Motor neuron (in vitro differentiated cells): ENCODE results near the gene GRIK4. TPM values are rescaled to one million over a fixed set of nuclear protein-coding genes. Genes with fewer than 3 reads are reported as not detected.

ENCODE experiments used
- ATAC-seq, 8 experiments: fragments of 200-7000 bp; cut with Tn5 transposase; replicated peaks in 6 of 8; 2 replicates each; pipeline ENCODE4 v1.8.0; 2021; ENCODE audit warnings: mild to moderate bottlenecking in 8 of 8, moderate library complexity in 8 of 8
- H3K27ac ChIP-seq, 2 donors: fragments of 250-450 bp; sonication (Bioruptor Pico); 2 replicates each; pipeline ENCODE4 v1.9.0; 2021; ENCODE audit warnings: antibody characterized with exemption in 2 of 2, mild to moderate bottlenecking in 2 of 2, moderate library complexity in 1 of 2
- H3K4me1 ChIP-seq, 2 donors: fragments of 250-450 bp; sonication (Bioruptor Pico); replicated peaks in 1 of 2; 2 replicates each; pipeline ENCODE4 v1.6.1; 2021; ENCODE audit warnings: antibody characterized with exemption in 2 of 2, mild to moderate bottlenecking in 2 of 2, moderate library complexity in 1 of 2
- H3K4me3 ChIP-seq, 5 donors: fragments of 250-450 bp; sonication (Bioruptor Pico); 2 replicates each; pipeline ENCODE4 v1.9.0; 2021; ENCODE audit warnings: antibody characterized with exemption in 5 of 5, mild to moderate bottlenecking in 5 of 5, moderate library complexity in 4 of 5
- WGBS, 10 experiments: fragments of 450-650 bp; shearing (Covaris generic); methylation state at CpG; one replicate each; pipeline ENCODE4 v1.0.0; 2022; 5-methylcytosine and 5-hydroxymethylcytosine counted together
- in situ Hi-C, 9 experiments: fragments of 400-800 bp; cut with MboI; loops; one replicate each; pipeline ENCODE4 v1.15.0; 2021; ENCODE audit warnings: low sequenced_read_pairs in 9 of 9, low pct_unique_long_range_greater_than_20kb in 2 of 9; ENCODE audit not compliant: unreplicated experiment in 9 of 9
- total RNA-seq, 8 experiments: library from RNA; unstranded; fragments of 300-600 nt; gene quantifications; 2 replicates each; pipeline versions ENCODE4 v1.2.3 to v1.2.4, GENCODE V29; 2022

GRIK4 gene
- total RNA-seq, 8 experiments from 2014 or later, result 0.75 to 11.1 (median 1.7) TPM

DNA sequence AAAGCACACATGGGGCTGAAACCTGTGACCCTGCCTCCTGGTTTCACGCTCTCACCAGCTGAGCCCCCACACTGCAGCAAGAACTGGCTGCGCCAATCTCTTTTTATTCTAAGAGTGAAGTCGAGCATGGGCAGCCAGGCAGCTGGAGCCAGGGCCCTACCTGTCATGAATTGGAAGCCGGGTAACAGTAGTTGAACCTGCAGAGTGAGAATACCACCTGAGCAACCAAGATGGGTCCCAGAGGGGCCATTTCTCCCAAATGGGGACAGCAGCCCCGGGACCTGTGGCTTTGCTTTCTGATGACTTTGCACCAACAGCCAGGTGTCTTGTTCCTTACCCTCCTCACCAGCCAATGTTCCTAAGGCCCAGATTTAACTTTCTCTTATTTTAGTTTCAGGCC lies 178.9 kb downstream of the GRIK4 start:
- in situ Hi-C loops, result loop anchor here in 7 of 9 experiments (25.0 kb wide), 2 partner anchors 178 to 247 kb away; partner anchors contain the start of gene GRIK4 (in 7 of the 7)

DNA sequence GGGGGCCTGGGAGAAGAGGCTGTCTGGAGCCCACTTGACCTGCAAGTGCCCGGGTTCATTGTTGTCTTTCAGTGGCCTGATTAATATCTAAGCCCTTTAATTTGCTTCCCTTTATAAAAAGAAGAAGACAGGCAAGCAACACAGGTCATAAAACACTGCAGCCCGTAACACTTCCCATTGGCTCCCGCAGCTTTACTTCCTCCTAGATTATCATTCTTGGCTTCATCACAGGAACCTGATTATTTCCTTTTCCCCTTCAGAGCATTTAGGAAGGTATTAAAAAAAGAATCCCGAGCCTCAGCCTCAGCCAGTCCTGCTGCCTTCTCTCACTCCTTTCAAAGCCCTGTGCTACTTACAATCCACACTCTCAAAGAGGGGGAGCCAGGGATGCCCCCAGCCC lies 183.2 kb downstream of the GRIK4 start:
- 20 to 100% (median 64%) methylated on average over 1 to 4 of the region's 4 CpGs; no CpG with 5 or more reads in 2 of the 10 experiments for WGBS, 10 experiments
- in situ Hi-C loops, result loop anchor here in 7 of 9 experiments (25.0 kb wide), 2 partner anchors 182 to 243 kb away; partner anchors contain the start of gene GRIK4 (in 7 of the 7)
- H3K4me3 ChIP-seq, result no peak overlapping the region

More for the DNA sequence above, 178.9 kb downstream of the GRIK4 start:
- Histone ChIP-seq H3K4me3 (no peak overlapping the region), H3K27ac (no peak overlapping the region), H3K4me1 (peaks cover 11 to 34% of the 10 kb centered on the region in 2 donors)
- 20 to 100% (median 79%) methylated on average over 1 to 5 of the region's 5 CpGs; no CpG with 5 or more reads in 5 of the 10 experiments for WGBS, 10 experiments
- no peak for ATAC-seq

DNA sequence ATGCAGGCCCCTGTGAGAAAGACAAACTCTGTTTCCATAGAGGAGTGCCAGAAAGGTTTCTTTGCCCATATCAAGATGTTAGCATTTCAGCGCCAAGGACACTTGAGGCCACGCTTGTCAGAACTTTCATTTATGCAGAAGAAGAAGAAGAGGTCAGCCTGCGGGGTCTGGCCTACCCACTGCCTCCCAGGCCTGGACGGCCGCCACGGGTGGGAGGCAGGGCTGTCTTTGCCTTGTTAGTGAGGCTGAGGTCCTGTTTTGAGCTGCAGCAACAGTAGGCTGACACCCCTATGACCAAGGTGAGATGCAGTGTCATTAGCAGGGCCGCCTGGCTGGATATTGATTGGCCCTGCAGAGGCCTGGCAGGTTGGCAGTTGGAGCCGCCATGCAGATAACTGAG lies 183.9 kb downstream of the GRIK4 start:
- Histone ChIP-seq H3K27ac (no peak overlapping the region), H3K4me1 (peaks cover 19 to 24% of the 10 kb centered on the region in 2 donors), H3K4me3 (no peak overlapping the region)
- ATAC-seq, result peak in 1 of 8 experiments; percentile 11
- 59 to 93% (median 93%) methylated on average over 3 to 4 of the region's 8 CpGs; no CpG with 5 or more reads in 7 of the 10 experiments for WGBS, 10 experiments
- in situ Hi-C loops, result loop anchor here in 7 of 9 experiments (25.0 kb wide), 2 partner anchors 183 to 242 kb away; partner anchors contain the start of gene GRIK4 (in 7 of the 7)

More for the DNA sequence above, 183.2 kb downstream of the GRIK4 start:
- Histone ChIP-seq H3K4me1 (peaks cover 19 to 31% of the 10 kb centered on the region in 2 donors), H3K27ac (no peak overlapping the region)
- no peak for ATAC-seq

DNA sequence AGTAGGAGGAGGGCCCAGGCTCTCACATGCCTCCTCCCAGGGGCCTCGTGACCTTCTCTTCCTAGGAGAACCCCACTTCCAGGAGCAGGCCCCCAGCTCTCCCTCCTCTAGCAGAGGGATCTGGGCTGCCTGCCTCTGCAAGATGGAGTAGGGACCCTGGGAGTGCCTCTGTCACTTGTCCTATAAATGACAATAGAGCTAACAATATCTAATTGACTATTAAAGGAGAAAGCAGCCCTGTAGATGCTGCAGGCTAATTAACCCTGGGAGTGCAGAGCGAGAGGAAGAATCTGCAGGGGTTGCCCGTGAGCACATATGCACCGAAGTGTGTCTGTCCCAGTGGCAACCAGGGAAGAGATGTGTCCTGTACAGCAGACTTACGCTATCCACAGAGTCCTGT lies 184.4 kb downstream of the GRIK4 start:
- H3K27ac ChIP-seq, result no peak overlapping the region
- WGBS, 10 experiments, result 10 to 100% (median 70%) methylated on average over 1 to 4 of the region's 5 CpGs; no CpG with 5 or more reads in 6 of the 10 experiments
- H3K4me3 ChIP-seq, result no peak overlapping the region
- H3K4me1 ChIP-seq, result peaks cover 18 to 19% of the 10 kb centered on the region in 2 donors
- peak in 5 of 8 experiments; percentile 16 to 71 (median 60) for ATAC-seq
- in situ Hi-C loops, result loop anchor here in 7 of 9 experiments (25.0 kb wide), 2 partner anchors 184 to 241 kb away; partner anchors contain the start of gene GRIK4 (in 7 of the 7)

DNA sequence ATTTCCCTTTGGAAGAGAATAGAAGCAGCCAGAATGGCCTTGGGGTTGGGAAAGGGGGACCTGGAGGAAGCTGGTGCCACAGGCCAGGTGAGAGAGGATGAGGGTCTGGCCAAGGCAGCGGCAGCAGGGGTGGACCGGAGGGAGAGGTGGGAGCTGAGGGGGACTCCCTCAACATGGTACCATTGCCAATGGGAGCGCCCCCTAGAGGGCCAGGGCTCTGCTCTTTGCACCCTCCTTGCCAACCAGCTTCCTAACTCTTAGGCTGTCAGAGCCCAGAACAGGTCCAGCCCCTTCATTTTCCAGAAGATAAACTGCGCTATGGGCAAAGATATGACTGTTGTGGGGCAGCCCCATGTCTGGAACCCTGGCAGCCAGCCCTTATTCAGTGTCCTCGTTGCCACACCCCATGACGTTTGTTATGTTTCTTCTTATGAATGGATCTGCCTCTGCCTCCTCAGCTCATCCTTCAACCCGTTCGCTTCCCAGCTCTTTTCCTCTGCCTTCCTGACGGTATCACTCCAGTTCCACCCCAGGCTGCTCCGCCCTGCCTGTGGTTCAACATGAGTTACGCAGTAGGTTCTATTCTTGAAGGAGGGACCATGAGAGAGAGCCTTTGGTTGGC lies 185.2 kb downstream of the GRIK4 start:
- H3K4me3 ChIP-seq, result no peak overlapping the region
- 0 to 91% (median 78%) methylated on average over 1 to 8 of the region's 11 CpGs; no CpG with 5 or more reads in 3 of the 10 experiments for WGBS, 10 experiments
- ATAC-seq, result peak in 2 of 8 experiments; percentile 75 to 89
- H3K27ac ChIP-seq, result no peak overlapping the region
- H3K4me1 ChIP-seq, result peaks cover 17 to 19% of the 10 kb centered on the region in 2 donors
- in situ Hi-C loops, result loop anchor here in 7 of 9 experiments (25.0 kb wide), 2 partner anchors 184 to 241 kb away; partner anchors contain the start of gene GRIK4 (in 7 of the 7)

DNA sequence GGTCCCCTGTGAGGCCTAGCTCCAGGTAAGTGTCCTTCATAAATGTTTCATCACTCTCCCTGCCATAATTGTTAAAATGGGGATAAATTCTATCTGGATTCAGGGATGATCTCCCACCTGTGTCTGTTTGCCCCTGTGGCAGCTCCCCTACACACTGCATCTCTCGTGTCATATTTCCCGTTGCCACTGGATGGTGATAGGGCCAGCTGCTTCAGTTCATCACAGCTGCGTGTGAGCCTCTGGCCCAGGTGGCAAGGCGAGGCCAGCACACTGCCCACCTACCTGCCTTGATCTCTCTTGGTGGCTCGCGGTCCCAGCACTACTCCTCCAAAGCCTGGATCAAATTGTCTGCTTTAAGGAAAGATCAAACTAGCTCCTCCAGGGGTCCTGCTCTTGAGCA lies 187.4 kb downstream of the GRIK4 start:
- Histone ChIP-seq H3K4me1 (peaks cover 17 to 19% of the 10 kb centered on the region in 2 donors), H3K4me3 (no peak overlapping the region), H3K27ac (no peak overlapping the region)
- in situ Hi-C loops, result loop anchor here in 7 of 9 experiments (25.0 kb wide), 2 partner anchors 187 to 238 kb away; partner anchors contain the start of gene GRIK4 (in 7 of the 7)
- WGBS, 10 experiments, result 40 to 100% (median 89%) methylated on average over 2 to 4 of the region's 6 CpGs; no CpG with 5 or more reads in 4 of the 10 experiments
- no peak for ATAC-seq

DNA sequence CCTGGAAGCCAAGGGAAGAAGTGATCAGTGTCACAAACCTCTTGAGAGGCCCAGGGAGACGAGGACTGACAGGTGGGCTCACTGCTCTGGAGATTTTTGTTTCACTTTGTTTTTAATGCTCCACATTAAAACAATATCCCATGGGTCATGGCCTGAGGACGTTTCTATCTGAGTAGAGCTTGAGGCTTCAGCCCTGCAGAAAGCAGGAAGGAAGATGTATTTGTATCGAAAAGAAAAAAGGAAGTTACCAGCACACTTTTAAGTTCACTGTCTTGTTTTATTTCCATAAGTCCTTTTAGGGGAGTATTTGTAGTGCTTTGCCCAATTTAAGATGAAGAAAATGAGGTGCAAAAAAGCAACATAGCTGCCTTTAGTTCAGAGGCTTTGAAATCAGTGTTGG lies 191.1 kb downstream of the GRIK4 start:
- in situ Hi-C loops, result no loop called here
- Histone ChIP-seq H3K27ac (no peak overlapping the region), H3K4me1 (no peaks in the 10 kb centered on the region), H3K4me3 (no peak overlapping the region)
- 17 to 67% (median 43%) methylated on average over 1 to 3 of the region's 3 CpGs; no CpG with 5 or more reads in 2 of the 10 experiments for WGBS, 10 experiments
- no peak for ATAC-seq

DNA sequence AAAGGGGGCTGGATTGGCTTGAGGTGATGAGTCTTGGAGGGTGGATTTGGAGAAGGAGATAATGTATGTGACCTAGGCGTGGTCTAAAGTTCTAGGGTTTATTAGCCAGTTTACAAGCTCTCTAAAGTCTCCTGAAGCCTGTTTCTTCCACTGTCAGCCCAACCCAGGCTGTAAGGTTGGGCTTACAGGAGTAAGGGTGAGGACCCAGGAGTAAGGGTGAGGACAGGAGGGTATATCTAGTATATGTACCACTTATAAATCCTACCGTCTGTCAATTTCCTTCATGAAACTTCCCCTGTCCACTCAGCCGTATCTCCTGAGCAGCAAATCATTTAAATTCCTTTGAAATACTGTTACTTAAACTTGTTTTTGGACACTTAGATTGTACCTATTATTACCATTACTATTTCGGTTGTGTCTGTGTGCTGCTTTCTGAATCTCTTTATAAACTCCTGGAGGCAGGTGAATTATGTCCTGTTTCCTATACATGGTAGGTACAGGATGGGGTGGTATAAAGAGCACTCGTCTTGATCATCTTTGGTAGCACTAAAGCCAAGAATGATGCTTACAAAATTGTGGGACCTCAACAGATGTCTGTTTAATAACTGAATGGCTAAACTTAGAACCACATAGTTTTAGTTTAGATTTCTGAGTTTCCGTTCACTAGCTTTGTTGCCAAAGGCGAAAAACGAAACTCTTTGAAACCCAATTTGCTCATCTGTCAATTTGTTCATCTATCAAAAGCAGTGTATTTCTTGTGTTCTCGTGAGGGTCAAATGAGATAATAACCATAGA lies 192.0 kb downstream of the GRIK4 start:
- WGBS, 10 experiments, result 36 to 92% (median 85%) methylated on average over 2 to 9 of the region's 9 CpGs; no CpG with 5 or more reads in 1 of the 10 experiments
- H3K27ac ChIP-seq, result no peak overlapping the region
- no peak overlapping the region for H3K4me3 ChIP-seq
- in situ Hi-C loops, result no loop called here
- peaks cover 0 to 3% of the 10 kb centered on the region in 2 donors for H3K4me1 ChIP-seq
- no peak for ATAC-seq

DNA sequence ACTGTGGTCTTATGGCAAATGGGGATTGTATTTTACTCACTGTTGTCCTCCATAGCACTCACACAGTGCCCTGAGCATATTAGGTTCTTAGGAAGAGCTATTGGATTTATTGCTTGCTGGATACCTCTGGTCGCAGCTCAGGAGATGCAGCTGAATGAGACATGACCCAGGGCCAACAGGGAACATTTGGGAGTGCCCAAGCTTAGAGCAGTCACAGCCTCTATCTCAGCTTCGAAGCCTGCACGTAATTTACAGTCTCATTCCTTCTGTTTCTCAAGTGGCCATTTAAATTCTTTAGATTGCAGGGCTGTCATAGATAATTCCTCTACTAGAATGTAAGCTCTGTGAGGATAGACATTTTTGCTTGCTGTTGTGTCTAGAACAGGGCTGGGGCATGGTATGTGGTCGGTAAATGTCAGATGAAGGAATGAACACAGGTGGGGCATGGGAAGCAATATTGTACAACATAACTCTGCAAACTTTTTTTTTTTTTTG lies 192.8 kb downstream of the GRIK4 start:
- in situ Hi-C loops, result no loop called here
- WGBS, 10 experiments, result 32 to 100% (median 77%) methylated on average over 2 to 4 of the region's 4 CpGs; no CpG with 5 or more reads in 2 of the 10 experiments
- peaks cover 0 to 6% of the 10 kb centered on the region in 2 donors for H3K4me1 ChIP-seq
- no peak overlapping the region for H3K4me3 ChIP-seq
- no peak overlapping the region for H3K27ac ChIP-seq
- ATAC-seq, result no peak

DNA sequence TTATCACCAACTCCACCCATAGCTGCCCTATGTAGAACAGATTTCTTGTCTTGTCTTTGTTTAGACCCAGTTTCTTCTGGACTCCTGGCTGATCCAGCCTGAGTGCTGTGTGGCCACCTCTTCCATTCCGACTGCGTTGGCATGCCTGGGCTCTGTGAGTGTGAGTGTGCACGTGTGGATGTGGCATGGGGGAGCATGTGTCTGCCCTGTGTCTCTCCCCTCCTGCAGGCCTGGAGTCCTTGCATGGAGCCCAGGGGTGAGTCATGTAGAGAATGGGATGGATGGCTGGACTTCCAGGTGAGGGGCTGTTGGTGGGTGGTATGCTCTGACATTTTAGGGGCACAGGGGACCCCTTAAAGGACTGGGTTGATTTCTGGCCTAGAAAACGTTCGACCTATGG lies 194.7 kb downstream of the GRIK4 start:
- Histone ChIP-seq H3K27ac (no peak overlapping the region), H3K4me1 (peaks cover 14 to 19% of the 10 kb centered on the region in 2 donors), H3K4me3 (no peak overlapping the region)
- in situ Hi-C loops, result no loop called here
- ATAC-seq, result no peak
- 57 to 100% (median 68%) methylated on average over 2 to 3 of the region's 5 CpGs; no CpG with 5 or more reads in 6 of the 10 experiments for WGBS, 10 experiments

DNA sequence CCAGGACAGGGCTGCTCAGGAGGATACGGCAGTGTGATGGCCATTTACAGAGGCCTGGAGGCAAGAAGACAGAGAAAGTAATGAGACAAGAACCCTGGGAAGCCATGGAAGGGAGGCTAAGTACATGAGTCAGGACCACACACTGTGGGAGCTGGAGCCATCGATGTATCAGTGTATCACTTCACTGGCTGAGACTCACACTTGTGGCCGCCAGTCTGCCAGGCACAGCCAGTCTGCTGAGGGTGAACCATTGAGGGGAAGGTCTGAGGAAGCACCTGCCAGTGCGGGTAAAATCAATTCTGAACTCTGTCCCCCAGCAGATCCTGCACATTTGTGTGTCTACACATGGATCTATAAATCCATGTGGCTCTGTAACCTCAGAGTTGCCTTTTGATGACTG lies 195.6 kb downstream of the GRIK4 start:
- in situ Hi-C loops, result no loop called here
- WGBS, 10 experiments, result 50 to 100% (median 81%) methylated on average over 1 to 3 of the region's 4 CpGs; no CpG with 5 or more reads in 4 of the 10 experiments
- no peak overlapping the region for H3K4me3 ChIP-seq
- no peak for ATAC-seq
- H3K27ac ChIP-seq, result no peak overlapping the region
- H3K4me1 ChIP-seq, result peaks cover 22 to 27% of the 10 kb centered on the region in 2 donors

DNA sequence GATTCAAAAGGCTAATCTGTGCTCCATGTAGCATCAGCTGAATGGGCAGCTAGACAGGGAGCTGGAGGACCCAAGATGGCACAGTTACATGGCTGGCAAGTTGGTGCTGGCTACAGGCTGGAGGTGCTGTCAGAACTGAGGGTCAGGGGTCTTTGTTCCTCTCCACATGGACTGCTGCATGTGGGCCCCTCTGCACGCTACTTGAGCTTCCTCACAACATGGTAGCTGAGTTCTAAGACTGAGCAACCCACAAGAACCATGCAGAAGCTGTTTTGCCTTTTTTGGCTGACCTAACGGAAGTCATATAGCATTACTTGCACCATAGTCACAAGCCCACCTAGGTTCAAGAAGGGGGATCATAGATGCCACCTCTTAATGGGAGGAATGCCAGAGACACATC lies 196.1 kb downstream of the GRIK4 start:
- in situ Hi-C loops, result no loop called here
- ATAC-seq, result no peak
- H3K27ac ChIP-seq, result no peak overlapping the region
- peaks cover 22 to 29% of the 10 kb centered on the region in 2 donors for H3K4me1 ChIP-seq
- 17 to 100% (median 90%) methylated on average over 1 to 2 of the region's 2 CpGs; no CpG with 5 or more reads in 6 of the 10 experiments for WGBS, 10 experiments
- H3K4me3 ChIP-seq, result no peak overlapping the region
